HG02885 (cell line): ENCODE data around the gene LTBP4.
A peak's percentile ranks its signal among the peaks of the same experiment; 100 is the strongest.

Source experiments
- ATAC-seq: cut with Tn5 transposase; IDR thresholded peaks from one replicate; pipeline ENCODE4 v1.9.1; 2021; ENCODE audit warnings: mild to moderate bottlenecking; ENCODE audit not compliant: unreplicated experiment, poor library complexity

The LTBP4 gene

DNA sequence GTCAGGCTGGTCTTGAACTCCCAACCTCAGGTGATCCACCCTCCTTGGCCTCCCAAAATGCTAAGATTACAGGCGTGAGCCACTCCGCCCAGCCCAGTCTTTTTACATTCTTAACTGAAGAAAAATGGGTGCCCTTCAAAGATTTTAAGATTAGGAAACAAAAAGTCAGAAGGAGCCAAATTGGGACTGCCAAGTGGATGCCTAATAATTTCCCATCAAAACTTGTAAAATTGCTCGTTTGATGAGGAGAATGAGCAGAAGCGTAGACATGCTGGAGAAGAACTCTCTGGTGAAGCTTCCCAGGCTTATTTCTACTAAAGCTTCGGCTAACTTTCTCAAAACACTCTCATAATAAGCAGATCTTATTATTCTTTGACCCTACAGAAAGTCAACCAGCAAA is 57.9 kb downstream of the LTBP4 start:
- no peak for ATAC-seq

DNA sequence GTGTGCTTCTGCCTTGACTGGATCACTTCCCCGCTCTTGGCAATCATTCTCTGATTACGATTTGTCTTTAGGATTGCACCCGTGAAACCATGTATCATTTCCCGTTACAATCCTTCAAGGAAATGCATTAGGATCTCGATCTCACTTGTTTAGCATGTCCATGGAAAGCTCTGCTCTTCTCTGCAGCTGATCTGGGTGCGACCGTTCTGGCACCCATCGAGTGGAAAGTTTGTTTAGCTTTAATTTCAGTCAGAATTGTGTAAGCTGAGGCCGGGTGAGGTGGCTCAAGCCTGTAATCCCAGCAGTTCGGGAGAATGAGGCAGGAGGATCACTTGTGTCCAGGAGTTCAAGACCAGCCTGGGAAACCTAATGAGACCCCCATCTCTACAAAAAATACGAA is 58.4 kb downstream of the LTBP4 start:
- no peak for ATAC-seq

DNA sequence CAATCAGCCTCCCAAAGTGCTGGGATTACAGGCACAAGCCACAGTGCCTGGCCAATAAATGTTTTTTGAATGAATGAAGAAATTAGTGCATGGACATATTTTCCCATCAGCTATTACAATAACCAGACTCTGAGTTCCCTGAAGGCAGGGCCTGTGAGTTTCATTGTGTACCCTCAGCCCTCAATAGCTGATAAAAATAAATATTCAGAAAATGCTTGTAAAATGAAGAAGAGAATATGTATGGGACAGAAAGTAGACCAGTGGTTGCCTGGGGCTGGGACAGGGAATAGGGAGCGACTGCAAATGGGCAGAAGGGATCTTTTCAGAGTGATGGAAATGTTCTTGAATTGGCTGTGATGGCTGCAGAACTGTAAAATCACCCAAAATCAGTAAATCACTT is 60.4 kb downstream of the LTBP4 start:
- no peak for ATAC-seq

DNA sequence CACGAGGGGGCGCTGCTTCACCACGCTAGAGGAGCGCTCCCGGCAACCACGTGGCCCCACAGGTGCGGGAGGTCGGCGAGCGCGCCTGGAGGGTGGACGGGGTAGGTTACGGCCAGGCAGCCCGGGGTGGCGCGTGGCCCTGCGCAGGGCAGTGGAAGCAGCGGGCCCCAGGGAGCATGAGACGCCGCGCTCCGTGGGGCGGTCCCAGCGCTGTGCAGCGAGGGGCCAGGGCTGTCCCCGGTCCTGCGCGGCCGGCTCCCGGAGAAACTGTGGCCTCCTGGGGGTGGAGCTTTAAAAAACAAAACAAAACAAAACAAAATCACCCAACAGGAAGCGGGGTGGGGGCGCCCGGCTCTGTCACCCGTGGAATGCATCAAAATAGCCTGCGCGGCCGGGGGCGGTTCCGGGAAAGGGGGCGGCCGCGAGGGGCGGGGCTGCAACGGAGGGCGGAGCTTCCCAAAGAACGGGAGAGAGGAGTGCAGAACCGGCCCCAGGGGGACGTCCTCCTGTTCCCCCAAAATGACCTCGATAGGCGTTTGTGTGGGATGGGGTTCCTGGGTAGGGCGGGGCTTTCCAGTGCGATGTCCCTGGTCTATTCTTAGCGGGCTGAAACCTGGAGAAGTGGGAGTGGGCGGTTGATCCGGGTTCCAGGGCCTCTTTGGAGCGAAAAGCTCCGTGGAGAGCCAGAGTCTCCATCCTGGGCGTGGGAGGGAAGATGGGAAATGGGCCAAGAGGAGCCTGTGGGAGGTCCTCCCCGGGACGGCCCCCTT is 61.9 kb downstream of the LTBP4 start:
- peak; percentile 81 for ATAC-seq

DNA sequence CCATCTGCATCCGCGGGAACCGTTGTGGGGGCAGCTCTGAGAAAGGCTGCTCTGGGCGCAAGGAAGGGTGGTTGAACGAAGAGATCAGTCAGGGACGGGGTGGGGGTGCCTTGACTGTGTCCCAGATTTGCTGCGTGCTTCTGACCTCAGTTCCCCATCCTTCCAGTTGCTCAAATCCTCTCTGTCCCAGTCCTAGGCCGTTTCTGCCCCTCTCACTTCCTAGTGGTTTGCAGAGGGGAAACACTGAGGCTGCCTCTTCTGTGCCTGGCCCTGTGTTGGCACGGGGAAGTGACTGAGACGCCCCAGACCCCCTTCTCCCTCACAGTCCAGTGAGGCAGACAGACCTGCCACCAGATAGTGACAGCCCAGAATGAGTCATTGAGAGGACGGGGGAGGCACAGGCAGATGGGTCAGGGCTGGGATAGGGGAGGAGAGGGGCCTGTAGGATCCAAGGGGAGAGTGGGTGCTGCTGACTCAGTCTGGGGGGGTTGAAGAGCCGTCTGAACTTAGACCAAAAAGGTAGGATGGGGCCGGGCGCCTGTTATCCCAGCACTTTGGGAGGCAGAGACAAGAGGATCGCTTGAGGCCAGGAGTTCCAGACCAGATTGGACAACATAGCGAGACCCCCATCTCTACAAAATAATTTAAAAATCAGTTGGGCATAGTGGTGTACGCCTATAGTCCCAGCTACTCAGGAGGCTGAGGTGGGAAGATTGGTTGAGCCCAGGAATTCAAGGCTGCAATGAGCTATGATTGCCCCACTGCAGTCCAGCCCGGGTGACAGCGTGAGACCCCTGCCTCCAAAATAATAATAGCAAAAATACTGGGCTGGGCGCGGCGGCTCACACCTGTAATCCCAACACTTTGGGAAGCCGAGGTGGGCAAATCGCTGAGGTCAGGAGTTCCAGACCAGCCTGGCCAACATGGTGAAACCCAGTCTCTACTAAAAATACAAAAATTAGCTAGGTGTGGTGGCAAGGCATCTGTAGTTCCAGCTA is 62.8 kb downstream of the LTBP4 start:
- peak; percentile 6 for ATAC-seq

DNA sequence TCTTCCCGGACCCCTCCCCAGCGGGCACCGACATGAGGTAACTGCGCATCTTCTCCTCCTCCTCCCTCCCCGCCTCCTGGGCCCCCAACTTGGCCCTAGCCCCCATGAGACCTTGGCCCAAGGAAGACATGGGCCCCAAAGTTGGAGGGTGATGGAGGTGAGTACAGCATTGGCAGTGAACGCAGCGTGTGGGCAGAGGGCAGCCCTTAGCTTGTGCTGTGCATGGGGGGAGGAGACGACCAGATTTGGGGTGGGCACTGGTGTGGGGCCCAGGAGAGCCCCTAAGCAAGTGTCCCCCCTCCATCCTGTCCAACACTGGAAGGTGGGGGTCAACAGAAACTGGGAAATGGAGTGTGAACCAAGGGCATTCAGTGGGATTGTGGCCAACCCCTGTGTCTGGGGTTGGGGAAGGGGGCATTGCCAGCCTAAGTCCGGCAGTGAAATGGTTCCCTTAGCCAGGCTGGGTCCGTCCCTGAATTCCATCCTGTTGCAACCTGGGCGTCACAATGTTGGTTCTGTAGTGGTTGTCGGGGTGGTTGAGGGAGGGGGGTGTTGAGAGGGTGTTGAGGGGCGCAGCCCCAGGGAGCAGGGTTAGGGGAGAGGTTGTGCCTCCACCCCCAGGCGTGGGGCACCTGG is 65.8 kb downstream of the LTBP4 start:
- no peak for ATAC-seq

DNA sequence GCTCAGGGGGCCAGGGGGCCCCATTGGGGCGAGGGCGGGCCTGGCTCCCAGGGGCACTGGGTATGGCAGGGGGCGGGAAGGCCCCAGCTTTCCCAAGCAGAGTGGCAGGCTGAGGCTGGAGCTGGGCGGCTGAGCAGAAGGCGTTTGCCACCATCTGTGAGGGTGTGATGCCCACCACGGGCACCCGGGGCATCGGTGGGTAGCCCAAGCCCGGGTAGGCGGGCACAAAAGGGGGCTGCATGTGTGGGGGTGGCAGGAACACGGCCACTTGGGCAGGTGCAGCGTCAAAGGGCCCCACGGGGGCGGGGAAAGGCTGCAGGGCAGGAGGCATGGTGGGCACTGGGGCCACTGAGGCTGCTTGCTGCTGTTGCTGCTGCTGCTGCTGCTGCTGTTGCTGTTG is 66.4 kb downstream of the LTBP4 start:
- no peak for ATAC-seq

DNA sequence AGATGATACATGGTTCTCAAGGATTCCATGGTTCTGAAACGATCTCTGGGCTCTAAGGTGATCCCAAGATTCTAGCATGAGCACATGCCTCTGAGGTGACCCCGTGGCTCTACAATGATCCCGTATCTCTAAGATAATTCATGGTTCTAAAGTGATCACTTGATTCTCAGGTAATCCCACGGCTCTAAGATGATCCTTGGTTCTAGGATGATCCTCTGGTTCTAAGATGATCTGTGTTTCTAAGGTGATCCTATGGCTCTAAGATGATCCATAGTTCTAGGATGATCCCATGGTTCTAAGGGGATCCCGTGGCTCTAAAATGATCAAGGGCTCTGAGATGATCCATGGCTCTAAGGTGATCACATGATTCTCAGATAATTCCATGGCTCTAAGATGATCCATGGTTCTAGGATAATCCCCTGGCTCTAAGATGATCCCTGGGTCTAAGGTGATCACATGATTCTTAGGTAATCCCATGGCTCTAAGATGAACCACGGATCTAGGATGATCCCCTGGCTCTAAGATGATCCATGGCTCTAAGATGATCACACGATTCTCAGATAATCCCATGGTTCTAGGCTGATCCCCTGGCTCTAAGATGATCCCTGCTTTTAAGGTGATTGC is 67.9 kb downstream of the LTBP4 start:
- ATAC-seq, result no peak

DNA sequence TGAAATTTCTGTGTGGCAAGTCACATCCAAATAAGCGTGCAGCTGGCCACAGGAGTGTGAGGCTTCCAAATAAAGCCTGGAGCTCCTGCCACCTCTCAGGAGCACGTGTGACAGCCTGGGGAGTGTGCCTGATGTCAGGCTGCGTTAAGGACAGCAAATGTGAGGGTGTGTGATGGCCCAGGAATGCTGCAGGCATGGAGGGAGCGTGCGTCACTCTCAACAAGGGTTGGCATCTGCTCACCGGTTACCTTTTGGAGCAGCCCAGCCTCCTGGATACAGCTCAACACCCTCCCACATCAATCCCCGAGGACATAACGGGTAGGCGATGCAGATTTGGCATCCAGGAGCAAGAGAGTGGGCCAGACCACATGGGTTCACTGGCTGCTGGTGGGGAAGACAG is 70.2 kb downstream of the LTBP4 start:
- ATAC-seq, result no peak

DNA sequence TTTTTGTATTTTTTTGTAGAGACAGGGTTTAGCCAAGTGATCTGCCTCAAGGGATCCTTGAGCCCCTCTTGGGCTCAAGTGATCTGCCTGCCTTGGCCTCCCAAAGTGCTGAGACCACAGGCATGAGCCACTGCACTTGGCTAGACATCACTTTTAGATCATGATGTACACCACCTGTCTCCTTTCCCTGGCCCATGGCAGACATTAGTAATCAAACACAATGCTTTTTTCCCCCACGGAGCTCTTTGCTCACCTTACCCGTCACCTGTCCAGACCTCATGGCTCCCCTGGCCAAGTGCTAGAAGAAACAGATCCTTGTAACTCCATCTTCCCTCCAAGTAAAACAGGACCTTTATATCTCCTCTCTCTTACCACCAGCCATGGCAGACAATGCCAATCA is 70.9 kb downstream of the LTBP4 start:
- ATAC-seq, result no peak

DNA sequence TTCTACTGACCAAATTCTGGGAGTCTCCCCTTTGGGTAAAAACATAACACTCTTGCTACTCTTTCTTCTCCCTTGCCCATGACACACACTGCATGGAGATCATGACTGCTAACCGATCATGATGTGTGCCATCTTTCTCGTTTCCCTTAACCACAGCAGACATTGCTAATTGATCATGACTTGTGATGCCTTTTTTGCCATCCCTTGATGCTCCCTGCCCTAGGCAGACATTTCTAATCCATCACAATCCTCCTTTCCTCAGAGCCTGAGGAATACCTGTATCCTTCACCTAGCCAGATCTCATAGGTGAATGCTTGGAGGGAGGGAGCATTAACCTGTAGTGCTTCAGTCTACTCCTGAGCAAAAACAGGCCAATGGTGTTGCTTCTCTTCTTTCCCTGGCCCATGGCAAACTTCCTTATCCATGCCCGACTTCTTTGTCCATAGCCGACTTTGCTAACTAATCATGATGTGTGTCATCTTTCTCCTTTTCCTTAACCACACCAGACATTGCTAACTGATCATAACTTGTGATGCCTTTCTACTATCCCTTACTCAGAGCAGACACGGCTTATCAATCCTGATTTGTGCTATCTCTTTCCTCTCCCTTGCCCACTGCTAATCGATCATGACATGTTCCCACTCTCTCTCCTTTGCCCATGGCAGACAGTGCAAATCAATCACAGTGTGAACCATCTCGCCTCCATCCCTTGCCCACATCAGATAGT is 71.6 kb downstream of the LTBP4 start:
- ATAC-seq, result no peak

DNA sequence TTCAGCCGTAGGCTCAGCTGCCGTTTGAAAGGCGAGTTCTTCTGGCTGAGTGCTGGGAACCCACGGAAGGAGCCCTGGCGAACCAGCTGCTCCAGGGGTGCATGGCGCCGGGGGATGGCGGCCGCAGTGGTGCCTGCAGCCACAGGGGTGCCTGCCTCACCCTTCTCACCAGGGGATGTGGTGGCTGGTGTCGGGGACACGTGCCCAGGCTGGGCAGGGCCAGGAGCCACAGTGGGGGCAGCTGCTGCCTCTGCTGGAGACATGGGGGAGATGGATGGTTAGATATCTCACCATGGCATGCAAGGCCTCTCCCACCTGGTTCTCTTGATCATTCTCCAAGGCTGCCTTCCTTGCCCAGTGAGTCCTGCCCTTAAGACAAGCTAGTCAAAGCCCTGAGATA is 72.2 kb downstream of the LTBP4 start:
- no peak for ATAC-seq

DNA sequence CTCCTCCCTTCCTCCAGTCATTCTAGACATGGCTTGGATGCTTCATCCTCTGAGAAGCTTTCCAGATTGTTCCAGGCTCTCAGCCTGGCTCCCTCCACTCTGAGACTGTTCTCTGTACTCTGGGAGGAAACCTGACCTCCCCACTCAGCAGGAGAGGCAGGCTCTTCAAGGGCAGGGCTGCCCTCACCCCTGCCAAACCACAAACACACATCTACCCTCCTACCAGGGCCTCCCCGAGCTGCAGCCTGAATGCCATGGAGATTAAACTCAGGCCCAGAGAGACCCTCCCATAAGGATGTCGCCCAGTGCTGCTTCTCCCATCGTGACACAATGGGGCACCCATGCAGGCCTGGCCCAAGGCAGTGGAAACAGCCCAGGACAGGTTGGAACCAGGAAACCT is 73.1 kb downstream of the LTBP4 start:
- ATAC-seq, result no peak

DNA sequence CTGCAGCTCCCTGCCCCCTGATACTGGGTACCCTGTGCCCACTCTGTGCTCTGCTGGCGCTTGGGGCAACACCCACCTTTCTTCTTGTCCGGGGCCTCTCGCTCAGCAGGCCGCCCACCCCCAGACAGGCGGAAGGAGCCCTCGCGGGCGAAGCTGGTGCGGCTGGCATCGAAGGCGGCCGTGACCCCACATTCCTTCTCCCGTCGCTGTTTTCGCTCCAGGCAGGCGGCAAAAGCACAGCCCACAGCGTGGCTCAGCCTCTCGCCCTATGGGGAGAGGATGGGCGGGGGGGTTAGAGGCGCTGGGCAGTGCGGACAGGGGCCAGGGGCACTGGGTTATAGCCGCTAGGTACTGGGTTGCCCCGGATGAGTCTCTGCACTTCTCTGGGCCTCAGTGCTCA is 76.0 kb downstream of the LTBP4 start:
- no peak for ATAC-seq
